Esophagus muscularis mucosa (tissue), 4 donors: ENCODE data around the gene NUTF2. TPM values are rescaled to one million over a fixed set of nuclear protein-coding genes. Genes with fewer than 3 reads are reported as not detected.

Experiments
- DNase-seq: peaks from one replicate; pipeline ENCODE4 v3.0.0-alpha.2; 2017; ENCODE audit errors: extremely low spot score
- H3K27ac ChIP-seq, 4 donors: fragments of 200-600 bp; sonication (generic); replicated peaks in 1 of 4; 1 replicate in 3 of 4; 2 replicates in 1 of 4; pipeline ENCODE4 v1.5.1; 2016 to 2019; ENCODE audit warnings: mild to moderate bottlenecking in 1 of 4
- H3K27me3 ChIP-seq, 4 donors: fragments of 200-600 bp; sonication (generic); one replicate each; pipeline versions ENCODE4 v1.5.1 to v1.6.0; 2016 to 2019
- H3K36me3 ChIP-seq, 4 donors: fragments of 200-600 bp; sonication (generic); one replicate each; pipeline ENCODE4 v1.5.1; 2016 to 2019
- H3K4me1 ChIP-seq, 4 donors: fragments of 200-600 bp; sonication (generic); one replicate each; pipeline ENCODE4 v1.5.1; 2016 to 2019
- H3K4me3 ChIP-seq, 4 donors: fragments of 200-600 bp; sonication (generic); 1 replicate in 2 of 4; 2 replicates in 2 of 4; pipeline ENCODE4 v1.5.1; 2016 to 2019; ENCODE audit warnings: mild to moderate bottlenecking in 4 of 4, moderate library complexity in 1 of 4
- H3K9me3 ChIP-seq, 4 donors: fragments of 200-600 bp; sonication (generic); 1 replicate in 3 of 4; 2 replicates in 1 of 4; pipeline ENCODE4 v1.5.1; 2016 to 2019
- EP300 ChIP-seq: sonication (generic); formaldehyde crosslinking; IDR thresholded peaks from one replicate; pipeline ENCODE4 v1.6.1; 2017; ENCODE audit warnings: antibody characterized with exemption
- POLR2A ChIP-seq: fragments of 450-650 bp; IDR thresholded peaks from one replicate; pipeline ENCODE4 v1.6.1; 2017; ENCODE audit warnings: antibody characterized with exemption, moderate library complexity, mild to moderate bottlenecking, low read depth
- POLR2AphosphoS5 ChIP-seq, 2 donors: sonication (generic); formaldehyde crosslinking; IDR thresholded peaks; one replicate each; pipeline ENCODE4 v1.6.1; 2017; ENCODE audit warnings: antibody characterized with exemption in 2 of 2
- WGBS: methylation state at CpG from one replicate; pipeline ENCODE4 v1.1.5; 2018; 5-methylcytosine and 5-hydroxymethylcytosine counted together
- intact Hi-C: fragments of 100-400 bp; cut with DNase I; formaldehyde crosslinking; loops from one replicate; pipeline ENCODE4 v1.15.1; 2023
- total RNA-seq, 4 donors: library from RNA; depleted of rRNA; stranded (reverse); fragments of >200 nt; gene quantifications; one replicate each; pipeline versions ENCODE4 v1.1.0 to v1.2.1, GENCODE V29; 2016
- TF ChIP-seq, protein P1 (sequence below), 3 experiments: fragments of 200-600 bp in 2 of 3; fragments of 450-650 bp in 1 of 3; sonication (generic) in 2 of 3; IDR thresholded peaks; one replicate each; pipeline ENCODE4 v1.5.1; 2017 to 2019; ENCODE audit warnings: antibody characterized with exemption in 3 of 3, mild to moderate bottlenecking in 2 of 3, moderate library complexity in 1 of 3

Gene NUTF2
- total RNA-seq, 4 donors from 2014 or later = 101 to 246 (median 174) TPM

DNA sequence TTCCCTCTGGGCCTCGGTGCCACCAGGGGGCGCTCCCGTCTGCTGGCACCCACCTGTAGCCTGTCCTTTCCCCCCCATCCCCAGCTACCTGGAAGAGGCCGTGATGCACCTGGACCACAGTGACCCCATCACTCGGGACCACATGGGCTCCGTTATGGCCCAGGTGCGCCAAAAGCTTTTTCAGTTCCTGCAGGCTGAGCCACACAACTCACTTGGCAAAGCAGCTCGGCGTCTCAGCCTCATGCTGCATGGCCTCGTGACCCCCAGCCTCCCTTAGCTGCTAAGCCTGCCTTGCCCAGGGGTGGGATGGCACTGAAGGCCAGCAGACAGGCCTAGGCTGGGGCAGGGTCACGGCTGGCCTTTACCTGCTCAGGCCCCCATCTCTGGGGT, 37.1 kb downstream of the NUTF2 start:
- TF ChIP-seq EP300 = no peak
- peak in 1 of 2 donors; percentile 10 for TF ChIP-seq POLR2AphosphoS5 (IDR thresholded peaks at IDR 0.05)
- no peak for TF ChIP-seq POLR2A
- TF ChIP-seq, protein P1, sequence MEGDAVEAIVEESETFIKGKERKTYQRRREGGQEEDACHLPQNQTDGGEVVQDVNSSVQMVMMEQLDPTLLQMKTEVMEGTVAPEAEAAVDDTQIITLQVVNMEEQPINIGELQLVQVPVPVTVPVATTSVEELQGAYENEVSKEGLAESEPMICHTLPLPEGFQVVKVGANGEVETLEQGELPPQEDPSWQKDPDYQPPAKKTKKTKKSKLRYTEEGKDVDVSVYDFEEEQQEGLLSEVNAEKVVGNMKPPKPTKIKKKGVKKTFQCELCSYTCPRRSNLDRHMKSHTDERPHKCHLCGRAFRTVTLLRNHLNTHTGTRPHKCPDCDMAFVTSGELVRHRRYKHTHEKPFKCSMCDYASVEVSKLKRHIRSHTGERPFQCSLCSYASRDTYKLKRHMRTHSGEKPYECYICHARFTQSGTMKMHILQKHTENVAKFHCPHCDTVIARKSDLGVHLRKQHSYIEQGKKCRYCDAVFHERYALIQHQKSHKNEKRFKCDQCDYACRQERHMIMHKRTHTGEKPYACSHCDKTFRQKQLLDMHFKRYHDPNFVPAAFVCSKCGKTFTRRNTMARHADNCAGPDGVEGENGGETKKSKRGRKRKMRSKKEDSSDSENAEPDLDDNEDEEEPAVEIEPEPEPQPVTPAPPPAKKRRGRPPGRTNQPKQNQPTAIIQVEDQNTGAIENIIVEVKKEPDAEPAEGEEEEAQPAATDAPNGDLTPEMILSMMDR (IDR thresholded peaks at IDR 0.05) = peak; percentile 84 to 96 (median 85)
- Histone ChIP-seq H3K4me3 (no peak overlapping the region), H3K36me3 (peaks cover 48 to 72% (median 63%) of the 10 kb centered on the region in 4 donors), H3K27ac (peak overlapping the region; percentile 71 to 83 (median 76)), H3K27me3 (no peaks in the 10 kb centered on the region), H3K9me3 (no peaks in the 10 kb centered on the region), H3K4me1 (peaks cover 19 to 42% (median 24%) of the 10 kb centered on the region in 4 donors)
- WGBS = 56% methylated on average over 10 of the region's 11 CpGs
- no peak for DNase-seq
- intact Hi-C loops = loop anchor here (2.0 to 5.0 kb wide), 2 partner anchors 45 to 158 kb away; no protein-coding TSS in a partner anchor

DNA sequence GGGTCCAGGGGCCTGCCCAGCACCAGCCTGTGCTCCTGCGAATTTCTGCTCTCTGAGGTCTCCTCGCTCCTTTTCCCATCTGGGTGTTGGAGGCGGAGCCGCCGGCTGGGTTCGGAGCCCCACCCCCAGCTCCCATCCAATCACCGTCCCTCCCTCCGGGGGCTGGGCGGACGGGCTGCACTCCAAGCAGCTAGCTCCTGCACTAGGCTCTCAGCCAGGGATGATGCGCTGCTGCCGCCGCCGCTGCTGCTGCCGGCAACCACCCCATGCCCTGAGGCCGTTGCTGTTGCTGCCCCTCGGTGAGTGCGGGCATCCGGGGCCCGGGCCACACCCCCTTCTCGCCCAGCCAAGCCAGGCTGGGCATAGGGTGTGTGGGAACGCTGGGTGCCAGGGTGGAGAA, 38.0 kb downstream of the NUTF2 start, which contains the start of gene NRN1L:
Gene NRN1L, plus strand, starts transcription at position 202 of the 400 bp plus-strand sequence. Its CDS starts 19 bp downstream, at position 221.
- WGBS = 17% methylated on average over 12 of the region's 22 CpGs
- no peaks in the 10 kb centered on the region for H3K9me3 ChIP-seq
- H3K4me3 ChIP-seq = peak within 1 kb of the TSS; percentile 25 to 46 (median 28)
- peaks cover 40 to 64% (median 55%) of the 10 kb centered on the region in 4 donors for H3K36me3 ChIP-seq
- DNase-seq = peak; percentile 95
- no peak for TF ChIP-seq POLR2A
- TF ChIP-seq POLR2AphosphoS5 (IDR thresholded peaks at IDR 0.05) = peak; percentile 55 to 81
- intact Hi-C loops = loop anchor here (5.0 kb wide), 1 partner anchor 158 kb away; no protein-coding TSS in a partner anchor
- H3K27ac ChIP-seq = peak within 1 kb of the TSS; percentile 71 to 83 (median 77)
- no peaks in the 10 kb centered on the region for H3K27me3 ChIP-seq
- H3K4me1 ChIP-seq = peaks cover 19 to 42% (median 24%) of the 10 kb centered on the region in 4 donors

DNA sequence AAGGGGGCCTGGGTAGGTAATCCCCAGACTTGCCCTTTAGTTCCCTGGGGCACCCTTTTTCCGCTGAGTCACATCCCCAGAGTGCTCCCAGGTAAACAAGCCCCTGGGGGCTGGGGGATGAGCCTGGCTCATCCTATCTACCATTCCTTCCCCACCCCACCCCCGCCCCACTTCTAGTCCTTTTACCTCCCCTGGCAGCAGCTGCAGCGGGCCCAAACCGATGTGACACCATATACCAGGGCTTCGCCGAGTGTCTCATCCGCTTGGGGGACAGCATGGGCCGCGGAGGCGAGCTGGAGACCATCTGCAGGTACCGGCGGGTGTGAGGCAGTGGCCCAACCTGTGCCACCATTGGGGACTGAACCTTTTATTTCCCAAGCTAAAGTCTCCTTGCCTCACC, 38.8 kb downstream of the NUTF2 start:
- Histone ChIP-seq H3K4me1 (peaks cover 19 to 42% (median 24%) of the 10 kb centered on the region in 4 donors), H3K27ac (peak overlapping the region; percentile 71 to 83 (median 77)), H3K36me3 (peaks cover 31 to 56% (median 47%) of the 10 kb centered on the region in 4 donors), H3K9me3 (no peaks in the 10 kb centered on the region), H3K27me3 (no peaks in the 10 kb centered on the region), H3K4me3 (no peak overlapping the region)
- 87% methylated on average over 12 of the region's 12 CpGs for WGBS
- no peak for DNase-seq
- TF ChIP-seq EP300 (no peak), POLR2AphosphoS5 (IDR thresholded peaks at IDR 0.05) (no peak), POLR2A (no peak)
- TF ChIP-seq, protein P1 (IDR thresholded peaks at IDR 0.05) = no peak
- intact Hi-C loops = no loop called here

DNA sequence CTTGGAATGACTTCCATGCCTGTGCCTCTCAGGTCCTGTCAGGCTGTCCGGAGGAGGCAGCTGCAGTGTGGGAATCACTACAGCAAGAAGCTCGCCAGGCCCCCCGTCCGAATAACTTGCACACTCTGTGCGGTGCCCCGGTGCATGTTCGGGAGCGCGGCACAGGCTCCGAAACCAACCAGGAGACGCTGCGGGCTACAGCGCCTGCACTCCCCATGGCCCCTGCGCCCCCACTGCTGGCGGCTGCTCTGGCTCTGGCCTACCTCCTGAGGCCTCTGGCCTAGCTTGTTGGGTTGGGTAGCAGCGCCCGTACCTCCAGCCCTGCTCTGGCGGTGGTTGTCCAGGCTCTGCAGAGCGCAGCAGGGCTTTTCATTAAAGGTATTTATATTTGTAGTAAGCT, 39.2 kb downstream of the NUTF2 start:
- intact Hi-C loops = no loop called here
- Histone ChIP-seq H3K27me3 (no peaks in the 10 kb centered on the region), H3K27ac (no peak overlapping the region), H3K36me3 (peaks cover 27 to 51% (median 42%) of the 10 kb centered on the region in 4 donors), H3K4me1 (peaks cover 19 to 40% (median 24%) of the 10 kb centered on the region in 4 donors), H3K9me3 (no peaks in the 10 kb centered on the region), H3K4me3 (no peak overlapping the region)
- TF ChIP-seq, protein P1 (IDR thresholded peaks at IDR 0.05) = no peak
- no peak for TF ChIP-seq EP300
- TF ChIP-seq POLR2A = no peak
- TF ChIP-seq POLR2AphosphoS5 (IDR thresholded peaks at IDR 0.05) = no peak
- no peak for DNase-seq
- WGBS = 97% methylated on average over 14 of the region's 19 CpGs

- 89% methylated on average over 5 of the region's 5 CpGs for WGBS
- TF ChIP-seq, protein P1 (IDR thresholded peaks at IDR 0.05) = no peak
- no peak for TF ChIP-seq POLR2A
- TF ChIP-seq POLR2AphosphoS5 (IDR thresholded peaks at IDR 0.05) = no peak
- no peak for TF ChIP-seq EP300
- H3K27ac ChIP-seq = no peak overlapping the region
These were observed 39.7 kb downstream of the NUTF2 start for GRCh38 chr16:67886387-67886786.

More at GRCh38 chr16:67886387-67886786, 39.7 kb downstream of the NUTF2 start:
- intact Hi-C loops = no loop called here
- peaks cover 23 to 47% (median 38%) of the 10 kb centered on the region in 4 donors for H3K36me3 ChIP-seq
- no peaks in the 10 kb centered on the region for H3K27me3 ChIP-seq
- H3K4me3 ChIP-seq = no peak overlapping the region
- no peaks in the 10 kb centered on the region for H3K9me3 ChIP-seq
- H3K4me1 ChIP-seq = peaks cover 19 to 35% (median 24%) of the 10 kb centered on the region in 4 donors
- DNase-seq = no peak
